C4-2B (cell line): ENCODE results near the gene WWTR1.

Experiments
- CTCF ChIP-seq: fragments of 450-650 bp; conservative IDR thresholded peaks from 2 replicates; pipeline ENCODE4 v1.5.1; 2017; ENCODE audit warnings: mild to moderate bottlenecking
- ZFX ChIP-seq: fragments of 450-650 bp; IDR thresholded peaks from 2 replicates; pipeline ENCODE4 v1.6.1; 2017

GRCh38 chr3:149538371-149538770 lies 119.5 kb downstream of the WWTR1 start:
- TF ChIP-seq CTCF (no peak), ZFX (no peak)
